A673 (cell line): ENCODE results near the gene LHPP. TPM values are rescaled to one million over a fixed set of nuclear protein-coding genes. Genes with fewer than 3 reads are reported as not detected.

Experiments
- BruUV-seq: library from RNA; stranded (reverse); fragments of 400-500 nt; replicated peaks from 2 replicates; lab custom pipeline; 2021; lab: Mats Ljungman, UMichigan
- CTCF ChIA-PET: fragments of 300-600 bp; sonication (Branson Sonifier 250); formaldehyde crosslinking; loops from one replicate; lab custom pipeline; 2022; ENCODE audit warnings: antibody characterized with exemption; lab: Charles Lee
- POLR2A ChIA-PET: fragments of 300-600 bp; sonication (Branson Sonifier 250); formaldehyde crosslinking; loops from one replicate; lab custom pipeline; 2022; ENCODE audit warnings: antibody characterized with exemption; ENCODE audit not compliant: low non-redundant PET; lab: Charles Lee
- DNase-seq: peaks from one replicate; pipeline ENCODE4 v3.0.0-alpha.2; 2015; ENCODE audit warnings: low spot score
- H3K27ac ChIP-seq: fragments of 200-600 bp; sonication (generic); 2 replicates; pipeline ENCODE4 v1.5.1; 2016; ENCODE audit warnings: mixed run types, low read depth, mild to moderate bottlenecking, mixed read lengths, antibody characterized with exemption, low read length; ENCODE audit not compliant: poor library complexity, severe bottlenecking
- H3K27me3 ChIP-seq: fragments of 200-600 bp; sonication (generic); replicated peaks from 2 replicates; pipeline ENCODE4 v1.6.1; 2017; ENCODE audit warnings: mixed run types, low read depth, mild to moderate bottlenecking, mixed read lengths, antibody characterized with exemption, low read length; ENCODE audit not compliant: insufficient read depth, poor library complexity
- H3K36me3 ChIP-seq: fragments of 200-600 bp; sonication (generic); 2 replicates; pipeline ENCODE4 v1.6.1; 2016; ENCODE audit warnings: mixed run types, mild to moderate bottlenecking, mixed read lengths, antibody characterized with exemption, low read length; ENCODE audit not compliant: insufficient read depth, poor library complexity, severe bottlenecking
- H3K4me1 ChIP-seq: fragments of 200-600 bp; sonication (generic); 2 replicates; pipeline ENCODE4 v1.6.1; 2017; ENCODE audit warnings: mixed run types, mild to moderate bottlenecking, mixed read lengths, antibody characterized with exemption, low read length; ENCODE audit not compliant: insufficient read depth, poor library complexity, severe bottlenecking
- H3K4me3 ChIP-seq: fragments of 200-600 bp; sonication (generic); 2 replicates; pipeline ENCODE4 v1.5.1; 2016; ENCODE audit warnings: low read depth, mixed run types, mild to moderate bottlenecking, mixed read lengths, low read length; ENCODE audit not compliant: poor library complexity, severe bottlenecking
- H3K9me3 ChIP-seq: fragments of 200-600 bp; sonication (generic); 2 replicates; pipeline ENCODE4 v1.6.1; 2016; ENCODE audit warnings: mixed run types, low read depth, mild to moderate bottlenecking, mixed read lengths, antibody characterized with exemption, low read length; ENCODE audit not compliant: poor library complexity, severe bottlenecking
- CTCF ChIP-seq: fragments of 300-800, 200-600 bp; sonication (generic); conservative IDR thresholded peaks from 2 replicates; pipeline ENCODE4 v1.5.1; 2017; ENCODE audit warnings: low read depth, mild to moderate bottlenecking, antibody characterized with exemption, low read length, moderate library complexity, mixed read lengths
- EZH2 ChIP-seq: fragments of 200-600 bp; sonication (generic); IDR thresholded peaks from 2 replicates; pipeline ENCODE4 v1.6.1; 2017; ENCODE audit warnings: borderline replicate concordance, low read depth, mild to moderate bottlenecking, mixed read lengths, antibody characterized with exemption, low read length; ENCODE audit not compliant: poor library complexity, severe bottlenecking
- intact Hi-C: fragments of 100-400 bp; cut with micrococcal nuclease; formaldehyde crosslinking; loops from one replicate; pipeline ENCODE4 v1.10.0; 2022; ENCODE audit not compliant: unreplicated experiment
- total RNA-seq: library from RNA; stranded (reverse); gene quantifications from 2 replicates; pipeline ENCODE4 v1.2.3, GENCODE V29; 2021

The LHPP gene
- total RNA-seq, 1 experiment from 2014 or later: 2.3 TPM

GRCh38 chr10:124625831-124626238, 164.2 kb downstream of the LHPP start:
- H3K9me3 ChIP-seq: no peaks in the 10 kb centered on the region
- no peak for DNase-seq
- no TSS peak for BruUV-seq
- no peaks in the 10 kb centered on the region for H3K27me3 ChIP-seq
- H3K4me3 ChIP-seq: no peak overlapping the region
- TF ChIP-seq EZH2 (no peak), CTCF (no peak)
- intact Hi-C loops: no loop called here
- ChIA-PET CTCF (no interaction called here), POLR2A (no interaction called here)
- H3K36me3 ChIP-seq: no peaks in the 10 kb centered on the region
- no peaks in the 10 kb centered on the region for H3K4me1 ChIP-seq
- H3K27ac ChIP-seq: no peak overlapping the region

- Histone ChIP-seq H3K9me3 (no peaks in the 10 kb centered on the region), H3K36me3 (no peaks in the 10 kb centered on the region), H3K4me1 (no peaks in the 10 kb centered on the region), H3K27me3 (no peaks in the 10 kb centered on the region), H3K27ac (no peak overlapping the region), H3K4me3 (no peak overlapping the region)
- no peak for DNase-seq
- BruUV-seq: no TSS peak
- TF ChIP-seq EZH2 (no peak), CTCF (no peak)
- intact Hi-C loops: no loop called here
- ChIA-PET CTCF (no interaction called here), POLR2A (no interaction called here)
Measured at GRCh38 chr10:124626759-124627380, 165.2 kb downstream of the LHPP start.

GRCh38 chr10:124627866-124628675, 166.4 kb downstream of the LHPP start:
- intact Hi-C loops: no loop called here

More at GRCh38 chr10:124627866-124628675, 166.4 kb downstream of the LHPP start:
- no TSS peak for BruUV-seq
- Histone ChIP-seq H3K27ac (no peak overlapping the region), H3K4me1 (no peaks in the 10 kb centered on the region), H3K9me3 (no peaks in the 10 kb centered on the region), H3K4me3 (no peak overlapping the region), H3K36me3 (no peaks in the 10 kb centered on the region), H3K27me3 (no peaks in the 10 kb centered on the region)
- TF ChIP-seq EZH2 (no peak), CTCF (no peak)
- ChIA-PET CTCF (no interaction called here), POLR2A (no interaction called here)
- no peak for DNase-seq
